HG03066 (cell line): Measurements from ENCODE around the gene PRTFDC1.

Source experiments
- ATAC-seq: cut with Tn5 transposase; IDR thresholded peaks from one replicate; pipeline ENCODE4 v1.9.1; 2021; ENCODE audit warnings: low read depth; ENCODE audit not compliant: unreplicated experiment

PRTFDC1 gene

GRCh38 chr10:24882047-24882698, 70.2 kb downstream of the PRTFDC1 start:
- ATAC-seq = no peak

GRCh38 chr10:24879861-24880260, 72.5 kb downstream of the PRTFDC1 start:
- ATAC-seq = no peak

- ATAC-seq = no peak
Measured at GRCh38 chr10:24874133-24874532, 78.3 kb downstream of the PRTFDC1 start.

GRCh38 chr10:24873281-24873683, 79.1 kb downstream of the PRTFDC1 start:
- ATAC-seq = no peak

- ATAC-seq = no peak
Measured at GRCh38 chr10:24872790-24873182, 79.6 kb downstream of the PRTFDC1 start.

- ATAC-seq = no peak
Measured at GRCh38 chr10:24872049-24872789, 80.2 kb downstream of the PRTFDC1 start.

GRCh38 chr10:24871011-24871935, 81.1 kb downstream of the PRTFDC1 start:
- ATAC-seq = no peak

- ATAC-seq = no peak
Measured at GRCh38 chr10:24869354-24870015, 82.9 kb downstream of the PRTFDC1 start.

GRCh38 chr10:24866604-24867583, 85.5 kb downstream of the PRTFDC1 start:
- ATAC-seq = no peak

- ATAC-seq = no peak
Measured at GRCh38 chr10:24865783-24866182, 86.6 kb downstream of the PRTFDC1 start.

- ATAC-seq = no peak
Measured at GRCh38 chr10:24862589-24862988, 89.8 kb downstream of the PRTFDC1 start.

- no peak for ATAC-seq
Measured at GRCh38 chr10:24858288-24859270, 93.8 kb downstream of the PRTFDC1 start.

GRCh38 chr10:24857031-24857725, 95.2 kb downstream of the PRTFDC1 start:
- no peak for ATAC-seq

GRCh38 chr10:24854256-24854655, 98.2 kb downstream of the PRTFDC1 start:
- no peak for ATAC-seq

GRCh38 chr10:24853661-24854060, 98.7 kb downstream of the PRTFDC1 start:
- ATAC-seq = no peak

GRCh38 chr10:24851629-24852028, 100.8 kb downstream of the PRTFDC1 start:
- no peak for ATAC-seq

GRCh38 chr10:24850727-24851296, 101.6 kb downstream of the PRTFDC1 start:
- ATAC-seq = no peak
